OCI-LY7 (cell line): ENCODE measurements around the gene AQP12B. TPM values are rescaled to one million over a fixed set of nuclear protein-coding genes. Genes with fewer than 3 reads are reported as not detected.

ENCODE experiments used
- BruUV-seq: library from RNA; stranded (reverse); fragments of 400-500 nt; replicated peaks from 2 replicates; lab custom pipeline; 2021; lab: Mats Ljungman, UMichigan
- CTCF ChIA-PET: fragments of 300-600 bp; sonication (Branson Sonifier 250); formaldehyde crosslinking; loops from one replicate; lab custom pipeline; 2022; ENCODE audit warnings: antibody characterized with exemption; ENCODE audit not compliant: unreplicated experiment; lab: Charles Lee
- POLR2A ChIA-PET: fragments of 300-600 bp; sonication (Branson Sonifier 250); formaldehyde crosslinking; loops from one replicate; lab custom pipeline; 2022; ENCODE audit warnings: antibody characterized with exemption; lab: Charles Lee
- DNase-seq: peaks from one replicate; pipeline ENCODE4 v3.0.0-alpha.2; 2015; ENCODE audit warnings: low spot score
- H2AFZ ChIP-seq: fragments of 200-600 bp; sonication (generic), shearing (Covaris generic); 2 replicates; pipeline ENCODE4 v1.6.1; 2014; ENCODE audit warnings: mild to moderate bottlenecking, antibody characterized with exemption, low read length, moderate library complexity
- H3K27ac ChIP-seq: fragments of 200-600 bp; sonication (generic); 2 replicates; pipeline ENCODE4 v1.5.1; 2014; ENCODE audit warnings: mixed run types, low read depth, mild to moderate bottlenecking, moderate library complexity, low read length, inconsistent platforms; ENCODE audit not compliant: poor library complexity, severe bottlenecking
- H3K36me3 ChIP-seq: fragments of 200-600 bp; sonication (generic); 2 replicates; pipeline ENCODE4 v1.6.1; 2014; ENCODE audit warnings: mild to moderate bottlenecking, antibody characterized with exemption, low read length, moderate library complexity, mixed read lengths; ENCODE audit not compliant: insufficient read depth
- H3K4me1 ChIP-seq: fragments of 200-600 bp; sonication (generic); 2 replicates; pipeline ENCODE4 v1.5.1; 2014; ENCODE audit warnings: mild to moderate bottlenecking, low read length; ENCODE audit not compliant: insufficient read depth, poor library complexity, severe bottlenecking
- H3K4me2 ChIP-seq: fragments of 200-600 bp; sonication (generic); 2 replicates; pipeline ENCODE4 v1.6.1; 2014; ENCODE audit warnings: mild to moderate bottlenecking, low read length
- H3K4me3 ChIP-seq: fragments of 200-600 bp; sonication (generic); 2 replicates; pipeline ENCODE4 v1.5.1; 2014; ENCODE audit warnings: mild to moderate bottlenecking, low read depth, low read length; ENCODE audit not compliant: poor library complexity, severe bottlenecking
- H3K79me2 ChIP-seq: fragments of 200-600 bp; sonication (generic); 2 replicates; pipeline ENCODE4 v1.6.1; 2016; ENCODE audit warnings: low read depth, mild to moderate bottlenecking, low read length, moderate library complexity, mixed read lengths; ENCODE audit not compliant: insufficient read depth
- H3K9me2 ChIP-seq: fragments of 200-600 bp; sonication (generic); 2 replicates; pipeline ENCODE4 v1.6.1; 2016; ENCODE audit warnings: mild to moderate bottlenecking, low read length, mixed read lengths; ENCODE audit not compliant: insufficient read depth
- H3K9me3 ChIP-seq: fragments of 200-600 bp; sonication (generic); 2 replicates; pipeline ENCODE4 v1.6.1; 2014; ENCODE audit warnings: mild to moderate bottlenecking, mixed run types, low read length, mixed read lengths
- H4K20me1 ChIP-seq: fragments of 200-600 bp; sonication (generic); 2 replicates; pipeline ENCODE4 v1.6.1; 2014; ENCODE audit warnings: mild to moderate bottlenecking, antibody characterized with exemption, low read length, moderate library complexity, mixed read lengths; ENCODE audit not compliant: insufficient read depth
- CTCF ChIP-seq: fragments of 200-600 bp; sonication (generic); conservative IDR thresholded peaks from 2 replicates; pipeline ENCODE4 v1.5.1; 2014; ENCODE audit warnings: mild to moderate bottlenecking, antibody characterized with exemption, low read length, moderate library complexity, mixed read lengths
- EZH2phosphoT487 ChIP-seq: fragments of 200-600 bp; sonication (generic); IDR thresholded peaks from 2 replicates; pipeline ENCODE4 v1.6.1; 2018; ENCODE audit warnings: low read depth, borderline replicate concordance, mild to moderate bottlenecking, mixed run types, antibody characterized with exemption, low read length, moderate library complexity, mixed read lengths
- intact Hi-C: fragments of 100-400 bp; cut with micrococcal nuclease; formaldehyde crosslinking; loops from one replicate; pipeline ENCODE4 v1.10.0; 2022; ENCODE audit not compliant: unreplicated experiment
- total RNA-seq, 2 experiments: library from RNA; depleted of rRNA in 1 of 2; stranded (reverse); fragments of >200 nt in 1 of 2; shearing (Covaris generic) in 1 of 2; gene quantifications; 2 replicates each; pipeline ENCODE4 v1.2.3, GENCODE V29; 2014 to 2022

The AQP12B gene
- total RNA-seq, 2 experiments from 2014 or later = not detected

DNA sequence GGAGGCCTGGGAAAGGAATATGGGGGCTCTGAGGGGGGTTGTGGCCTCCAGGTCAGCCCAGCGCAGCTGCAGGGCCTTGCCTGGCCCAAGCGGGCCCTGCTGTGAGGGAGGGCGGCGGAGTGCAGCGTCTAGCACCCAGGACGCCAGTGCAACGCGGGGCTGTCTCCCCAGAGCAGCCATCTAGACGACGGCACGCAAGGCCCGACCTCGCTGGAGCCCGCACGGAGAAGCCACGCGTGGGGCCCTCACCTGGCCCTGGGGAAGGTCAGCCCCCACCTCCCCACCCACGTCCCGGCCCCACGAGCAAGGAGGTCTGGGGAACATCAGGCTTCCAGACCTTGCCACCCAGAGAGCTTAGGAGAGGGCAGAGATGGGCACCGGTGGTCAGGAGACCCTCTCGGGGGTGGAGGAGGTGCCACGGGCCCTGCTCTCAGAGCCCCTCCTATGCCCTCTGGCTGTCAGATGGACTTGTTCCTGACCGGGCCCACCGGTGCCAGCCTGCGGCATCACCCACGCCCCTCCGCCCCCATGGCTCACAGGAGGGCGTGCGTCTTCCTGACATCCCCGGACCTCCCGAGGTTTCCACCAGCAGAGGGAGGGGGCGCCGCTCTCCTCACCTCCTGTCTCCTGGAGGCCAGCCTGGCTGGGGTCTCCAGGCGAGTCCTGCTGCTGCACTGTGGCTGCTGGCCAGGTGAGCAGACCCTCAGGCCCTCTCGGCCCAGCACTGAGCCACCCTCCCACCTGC, 40.5 kb downstream of the AQP12B start:
- no peaks in the 10 kb centered on the region for H3K9me2 ChIP-seq
- POLR2A ChIA-PET = no interaction called here
- H2AFZ ChIP-seq = no peak overlapping the region
- no peaks in the 10 kb centered on the region for H3K4me1 ChIP-seq
- no peaks in the 10 kb centered on the region for H3K79me2 ChIP-seq
- H3K27ac ChIP-seq = no peak overlapping the region
- H4K20me1 ChIP-seq = no peaks in the 10 kb centered on the region
- no TSS peak for BruUV-seq
- TF ChIP-seq CTCF (no peak), EZH2phosphoT487 (no peak)
- DNase-seq = no peak
- H3K4me3 ChIP-seq = no peak overlapping the region
- no peaks in the 10 kb centered on the region for H3K9me3 ChIP-seq
- H3K36me3 ChIP-seq = no peaks in the 10 kb centered on the region
- no peak overlapping the region for H3K4me2 ChIP-seq
- intact Hi-C loops = no loop called here
- CTCF ChIA-PET = no interaction called here

- Histone ChIP-seq H3K9me3 (no peaks in the 10 kb centered on the region), H3K9me2 (no peaks in the 10 kb centered on the region), H3K27ac (no peak overlapping the region), H3K4me3 (no peak overlapping the region), H3K4me2 (no peak overlapping the region), H3K4me1 (no peaks in the 10 kb centered on the region), H3K36me3 (no peaks in the 10 kb centered on the region), H3K79me2 (no peaks in the 10 kb centered on the region), H4K20me1 (no peaks in the 10 kb centered on the region), H2AFZ (no peak overlapping the region)
- POLR2A ChIA-PET = interaction anchor here (0.6 kb wide), 1 partner anchor 12 kb away, joined by 3 read pairs; no protein-coding TSS in a partner anchor
- no peak for DNase-seq
- TF ChIP-seq EZH2phosphoT487 (no peak), CTCF (no peak)
- no TSS peak for BruUV-seq
- intact Hi-C loops = no loop called here
- CTCF ChIA-PET = no interaction called here
Observed at GRCh38 chr2:240640939-240641338, 41.7 kb downstream of the AQP12B start.

- DNase-seq = no peak
- no TSS peak for BruUV-seq
Observed at GRCh38 chr2:240639566-240639965, 43.1 kb downstream of the AQP12B start.

More at GRCh38 chr2:240639566-240639965, 43.1 kb downstream of the AQP12B start:
- POLR2A ChIA-PET = no interaction called here
- Histone ChIP-seq H2AFZ (no peak overlapping the region), H3K79me2 (no peaks in the 10 kb centered on the region), H3K4me1 (no peaks in the 10 kb centered on the region), H4K20me1 (no peaks in the 10 kb centered on the region), H3K36me3 (no peaks in the 10 kb centered on the region), H3K27ac (no peak overlapping the region), H3K4me3 (no peak overlapping the region), H3K9me2 (no peaks in the 10 kb centered on the region), H3K4me2 (no peak overlapping the region), H3K9me3 (no peaks in the 10 kb centered on the region)
- TF ChIP-seq CTCF (no peak), EZH2phosphoT487 (no peak)
- intact Hi-C loops = no loop called here
- CTCF ChIA-PET = no interaction called here
